Activated CD8-positive, alpha-beta memory T cell treated with anti-CD3 and anti-CD28 coated beads, Interleukin-2, amount 10 ng/mL, durations not matched to agents 7 days and 5 days (primary cell): Measurements from ENCODE around the gene DHX15. TPM values are rescaled to one million over a fixed set of nuclear protein-coding genes. Genes with fewer than 3 reads are reported as not detected.

Experiments
- ATAC-seq: fragments of 150-1000 bp; cut with Tn5 transposase; one replicate; pipeline ENCODE4 v1.10.0; 2021; ENCODE audit warnings: moderate library complexity
- CTCF ChIA-PET: fragments of 350-600 bp; sonication (Branson Sonifier 250); formaldehyde crosslinking; loops from one replicate; lab custom pipeline; 2021; ENCODE audit warnings: antibody characterized with exemption; lab: Charles Lee
- DNase-seq: peaks from one replicate; pipeline ENCODE4 v3.0.0-alpha.2; 2020
- H3K27ac Mint-ChIP-seq: one replicate; pipeline ENCODE4 v1.8.0; 2021; ENCODE audit warnings: mild to moderate bottlenecking, mixed read lengths
- H3K27me3 Mint-ChIP-seq: one replicate; pipeline ENCODE4 v1.8.0; 2021; ENCODE audit warnings: mixed read lengths
- H3K36me3 Mint-ChIP-seq: one replicate; pipeline ENCODE4 v1.8.0; 2021; ENCODE audit warnings: mild to moderate bottlenecking, mixed read lengths
- H3K4me1 Mint-ChIP-seq: one replicate; pipeline ENCODE4 v1.8.0; 2021; ENCODE audit warnings: mixed read lengths
- H3K4me3 Mint-ChIP-seq: one replicate; pipeline ENCODE4 v1.8.0; 2021; ENCODE audit warnings: mild to moderate bottlenecking, moderate library complexity, mixed read lengths
- H3K9me3 Mint-ChIP-seq: one replicate; pipeline ENCODE4 v1.8.0; 2022; ENCODE audit warnings: low read depth, mixed read lengths
- total RNA-seq, 2 experiments: library from RNA; stranded (reverse); gene quantifications; one replicate each; pipeline ENCODE4 v1.2.3, GENCODE V29; 2021

Gene DHX15
- total RNA-seq: 100 to 1,000 TPM; 180 to 196 TPM

- no peaks in the 10 kb centered on the region for H3K27me3 Mint-ChIP-seq
- DNase-seq: peak; percentile 95
- peak; percentile 94 for ATAC-seq
- no peaks in the 10 kb centered on the region for H3K9me3 Mint-ChIP-seq
- H3K36me3 Mint-ChIP-seq: peaks cover 33% of the 10 kb centered on the region
- H3K27ac Mint-ChIP-seq: peak within 1 kb of the TSS; percentile 96
- CTCF ChIA-PET: interaction anchor here (0.8 to 1.4 kb wide), 3 partner anchors 34 to 747 kb away, joined by 4 to 5 read pairs (median 5); partner anchors contain the start of gene ZCCHC4
- peak within 1 kb of the TSS; percentile 96 for H3K4me3 Mint-ChIP-seq
- H3K4me1 Mint-ChIP-seq: peaks cover 50% of the 10 kb centered on the region
These were observed at the start of gene DHX15 for GRCh38 chr4:24584211-24584850. DHX15 (minus strand) TSS chr4:24584554; CDS start chr4:24584393, 161 bp downstream.

- Mint-ChIP-seq H3K27me3 (peaks cover 21% of the 10 kb centered on the region), H3K4me3 (no peak overlapping the region), H3K4me1 (no peaks in the 10 kb centered on the region), H3K36me3 (no peaks in the 10 kb centered on the region), H3K27ac (no peak overlapping the region), H3K9me3 (no peaks in the 10 kb centered on the region)
- no peak for DNase-seq
- ATAC-seq: no peak
- CTCF ChIA-PET: no interaction called here
These were observed 47.7 kb upstream of the DHX15 start for GRCh38 chr4:24632011-24632410.

GRCh38 chr4:24630937-24631336 lies 46.6 kb upstream of the DHX15 start:
- H3K4me3 Mint-ChIP-seq: no peak overlapping the region
- H3K36me3 Mint-ChIP-seq: no peaks in the 10 kb centered on the region
- no peak overlapping the region for H3K27ac Mint-ChIP-seq
- no peak for DNase-seq
- H3K27me3 Mint-ChIP-seq: peaks cover 21% of the 10 kb centered on the region
- CTCF ChIA-PET: no interaction called here
- no peaks in the 10 kb centered on the region for H3K4me1 Mint-ChIP-seq
- ATAC-seq: no peak
- no peaks in the 10 kb centered on the region for H3K9me3 Mint-ChIP-seq

GRCh38 chr4:24625091-24625490 lies 40.7 kb upstream of the DHX15 start:
- Mint-ChIP-seq H3K36me3 (peaks cover 3% of the 10 kb centered on the region), H3K9me3 (peaks cover under 1% of the 10 kb centered on the region), H3K4me3 (no peak overlapping the region), H3K4me1 (no peaks in the 10 kb centered on the region), H3K27me3 (peaks cover 39% of the 10 kb centered on the region), H3K27ac (no peak overlapping the region)
- no peak for ATAC-seq
- no peak for DNase-seq
- CTCF ChIA-PET: no interaction called here

- Mint-ChIP-seq H3K36me3 (peaks cover 3% of the 10 kb centered on the region), H3K4me1 (no peaks in the 10 kb centered on the region), H3K27ac (no peak overlapping the region), H3K4me3 (no peak overlapping the region), H3K27me3 (peaks cover 42% of the 10 kb centered on the region), H3K9me3 (peaks cover 6% of the 10 kb centered on the region)
- DNase-seq (no peak), ATAC-seq (no peak)
- CTCF ChIA-PET: no interaction called here
These were observed 40.0 kb upstream of the DHX15 start for GRCh38 chr4:24624381-24624780.

- ATAC-seq (no peak), DNase-seq (no peak)
- Mint-ChIP-seq H3K4me1 (no peaks in the 10 kb centered on the region), H3K4me3 (no peak overlapping the region), H3K36me3 (peaks cover 4% of the 10 kb centered on the region), H3K27ac (no peak overlapping the region), H3K27me3 (peaks cover 40% of the 10 kb centered on the region), H3K9me3 (peaks cover 6% of the 10 kb centered on the region)
- CTCF ChIA-PET: no interaction called here
These were observed 37.9 kb upstream of the DHX15 start for GRCh38 chr4:24622146-24622834.

- ATAC-seq: no peak
- H3K27me3 Mint-ChIP-seq: peaks cover 16% of the 10 kb centered on the region
- CTCF ChIA-PET: no interaction called here
- no peak for DNase-seq
- H3K4me1 Mint-ChIP-seq: peaks cover 25% of the 10 kb centered on the region
- H3K9me3 Mint-ChIP-seq: peaks cover 6% of the 10 kb centered on the region
- no peak overlapping the region for H3K27ac Mint-ChIP-seq
- H3K36me3 Mint-ChIP-seq: peaks cover 10% of the 10 kb centered on the region
- no peak overlapping the region for H3K4me3 Mint-ChIP-seq
These were observed 31.6 kb upstream of the DHX15 start for GRCh38 chr4:24615977-24616376.

GRCh38 chr4:24614881-24615280 lies 30.5 kb upstream of the DHX15 start:
- CTCF ChIA-PET: no interaction called here
- ATAC-seq (peak; percentile 65), DNase-seq (no peak)
- H3K27ac Mint-ChIP-seq: peak overlapping the region; percentile 53
- peaks cover 7% of the 10 kb centered on the region for H3K36me3 Mint-ChIP-seq
- H3K9me3 Mint-ChIP-seq: peaks cover 3% of the 10 kb centered on the region
- peaks cover 25% of the 10 kb centered on the region for H3K4me1 Mint-ChIP-seq
- H3K27me3 Mint-ChIP-seq: peaks cover 14% of the 10 kb centered on the region
- no peak overlapping the region for H3K4me3 Mint-ChIP-seq

- ATAC-seq (no peak), DNase-seq (no peak)
- H3K4me1 Mint-ChIP-seq: peaks cover 25% of the 10 kb centered on the region
- peaks cover 9% of the 10 kb centered on the region for H3K27me3 Mint-ChIP-seq
- CTCF ChIA-PET: interaction anchor here (1.3 kb wide), 1 partner anchor 125 kb away, joined by 5 read pairs; no protein-coding TSS in a partner anchor
- peaks cover 7% of the 10 kb centered on the region for H3K36me3 Mint-ChIP-seq
- no peak overlapping the region for H3K4me3 Mint-ChIP-seq
- H3K27ac Mint-ChIP-seq: no peak overlapping the region
- no peaks in the 10 kb centered on the region for H3K9me3 Mint-ChIP-seq
These were observed 29.1 kb upstream of the DHX15 start for GRCh38 chr4:24613502-24613901.

GRCh38 chr4:24611575-24611974 lies 27.2 kb upstream of the DHX15 start:
- H3K36me3 Mint-ChIP-seq: peaks cover 5% of the 10 kb centered on the region
- CTCF ChIA-PET: no interaction called here
- peaks cover 25% of the 10 kb centered on the region for H3K4me1 Mint-ChIP-seq
- H3K27ac Mint-ChIP-seq: no peak overlapping the region
- ATAC-seq: no peak
- H3K4me3 Mint-ChIP-seq: no peak overlapping the region
- H3K9me3 Mint-ChIP-seq: no peaks in the 10 kb centered on the region
- DNase-seq: no peak
- peaks cover 2% of the 10 kb centered on the region for H3K27me3 Mint-ChIP-seq

GRCh38 chr4:24607334-24607733 lies 23.0 kb upstream of the DHX15 start:
- H3K27me3 Mint-ChIP-seq: peaks cover 5% of the 10 kb centered on the region
- ATAC-seq (no peak), DNase-seq (no peak)
- H3K27ac Mint-ChIP-seq: no peak overlapping the region
- H3K4me1 Mint-ChIP-seq: peaks cover 2% of the 10 kb centered on the region
- peaks cover 1% of the 10 kb centered on the region for H3K36me3 Mint-ChIP-seq
- CTCF ChIA-PET: no interaction called here
- no peak overlapping the region for H3K4me3 Mint-ChIP-seq
- H3K9me3 Mint-ChIP-seq: peaks cover 2% of the 10 kb centered on the region

GRCh38 chr4:24605216-24605615 lies 20.9 kb upstream of the DHX15 start:
- Mint-ChIP-seq H3K9me3 (peaks cover 2% of the 10 kb centered on the region), H3K4me1 (no peaks in the 10 kb centered on the region), H3K27me3 (peaks cover 8% of the 10 kb centered on the region), H3K36me3 (no peaks in the 10 kb centered on the region), H3K4me3 (no peak overlapping the region), H3K27ac (no peak overlapping the region)
- ATAC-seq (no peak), DNase-seq (no peak)
- CTCF ChIA-PET: no interaction called here

- DNase-seq (no peak), ATAC-seq (no peak)
- H3K9me3 Mint-ChIP-seq: peaks cover 2% of the 10 kb centered on the region
- CTCF ChIA-PET: no interaction called here
- H3K27me3 Mint-ChIP-seq: peaks cover 8% of the 10 kb centered on the region
- H3K27ac Mint-ChIP-seq: no peak overlapping the region
- H3K4me3 Mint-ChIP-seq: no peak overlapping the region
- H3K36me3 Mint-ChIP-seq: no peaks in the 10 kb centered on the region
- no peaks in the 10 kb centered on the region for H3K4me1 Mint-ChIP-seq
These were observed 20.3 kb upstream of the DHX15 start for GRCh38 chr4:24604558-24605214.

- DNase-seq (no peak), ATAC-seq (no peak)
- no peak overlapping the region for H3K4me3 Mint-ChIP-seq
- peaks cover 2% of the 10 kb centered on the region for H3K9me3 Mint-ChIP-seq
- H3K36me3 Mint-ChIP-seq: no peaks in the 10 kb centered on the region
- CTCF ChIA-PET: no interaction called here
- no peaks in the 10 kb centered on the region for H3K4me1 Mint-ChIP-seq
- H3K27me3 Mint-ChIP-seq: peaks cover 8% of the 10 kb centered on the region
- H3K27ac Mint-ChIP-seq: no peak overlapping the region
These were observed 19.0 kb upstream of the DHX15 start for GRCh38 chr4:24603343-24603742.
